ENCODE data around the gene FAIM.
"Not testable (repeated sequence)": the region's sequence is repeated elsewhere in the genome, so short reads cannot be mapped to it uniquely, and the experiment has no call there.

The FAIM gene

DNA sequence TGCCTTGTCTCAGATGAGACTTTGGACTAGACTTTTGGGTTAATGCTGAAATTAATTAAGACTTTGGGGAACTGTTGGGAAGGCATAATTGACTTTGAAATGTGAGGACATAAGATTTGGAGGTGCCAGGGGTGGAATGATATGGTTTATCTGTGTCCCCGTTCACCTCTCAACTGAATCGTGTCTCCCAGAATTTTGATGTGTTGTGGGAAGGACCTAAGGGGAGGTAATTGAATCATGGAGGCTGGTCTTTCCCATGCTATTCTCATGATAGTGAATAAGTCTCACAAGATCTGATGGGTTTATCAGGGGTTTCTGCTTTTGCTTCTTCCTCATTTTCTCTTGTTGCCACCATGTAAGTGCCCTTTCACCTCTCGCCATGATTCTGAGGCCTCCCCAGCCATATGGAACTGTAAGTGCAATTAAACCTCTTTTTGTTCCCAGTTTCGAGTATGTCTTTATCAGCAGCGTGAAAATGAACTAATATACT is 4.4 kb upstream of the FAIM start:
- not testable (repeated sequence) for DNase-seq

DNA sequence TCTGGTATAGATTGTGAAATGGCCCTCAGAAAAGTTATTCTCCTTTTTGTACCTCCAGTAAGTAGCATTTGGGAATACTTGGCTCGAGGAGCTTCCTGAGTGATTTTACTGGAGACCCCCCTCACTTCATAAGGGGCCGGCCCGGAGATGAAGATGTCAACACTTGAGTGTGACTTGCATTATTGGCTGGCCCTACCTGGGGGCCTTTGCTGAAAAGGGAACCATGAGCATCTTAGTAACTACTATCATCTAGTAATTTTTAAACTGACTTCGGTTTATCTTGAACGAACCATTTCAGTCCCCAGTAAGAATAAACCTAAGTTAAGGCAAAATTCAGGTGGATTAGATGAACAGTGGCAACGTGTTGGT is 1.3 kb downstream of the FAIM start:
- no peak for DNase-seq

DNA sequence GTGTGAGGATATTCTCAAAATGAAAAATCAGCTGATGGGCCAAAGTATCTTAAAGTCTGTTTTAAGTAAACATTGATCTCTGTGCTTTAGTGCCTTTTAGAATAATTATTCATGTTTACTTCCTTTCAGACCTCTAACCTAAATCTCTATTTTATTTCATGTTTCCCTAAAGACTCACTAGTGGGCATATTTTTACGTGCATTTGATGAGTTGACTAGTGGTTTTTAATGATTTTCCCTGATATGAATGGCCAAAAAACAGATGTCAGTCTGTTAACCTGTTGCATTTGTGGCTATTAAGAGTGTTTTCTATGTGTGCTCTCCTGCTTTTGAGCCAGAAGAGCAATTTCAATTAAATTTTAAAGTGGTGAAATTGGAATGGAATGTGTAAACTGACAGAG is 6.9 kb downstream of the FAIM start:
- no peak for DNase-seq

DNA sequence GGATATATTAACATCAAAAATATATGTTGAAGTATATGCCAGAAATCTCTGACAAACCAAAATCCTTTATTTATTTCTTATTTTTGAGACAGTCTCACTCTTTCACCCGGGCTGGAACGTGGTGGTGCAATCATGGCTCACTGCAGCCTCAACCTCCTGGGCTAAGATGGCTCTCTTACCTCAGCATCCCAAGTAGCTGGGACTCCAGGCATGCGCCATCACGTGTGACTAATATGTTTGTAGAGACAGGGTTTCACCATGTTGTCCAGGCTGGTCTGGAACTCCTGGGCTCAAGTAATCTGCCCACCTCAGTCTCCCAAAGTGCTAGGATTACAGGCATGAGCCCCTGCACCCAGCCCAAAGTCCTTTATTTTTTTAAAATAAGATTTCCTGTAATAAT is 11.9 kb downstream of the FAIM start:
- DNase-seq, result no peak

DNA sequence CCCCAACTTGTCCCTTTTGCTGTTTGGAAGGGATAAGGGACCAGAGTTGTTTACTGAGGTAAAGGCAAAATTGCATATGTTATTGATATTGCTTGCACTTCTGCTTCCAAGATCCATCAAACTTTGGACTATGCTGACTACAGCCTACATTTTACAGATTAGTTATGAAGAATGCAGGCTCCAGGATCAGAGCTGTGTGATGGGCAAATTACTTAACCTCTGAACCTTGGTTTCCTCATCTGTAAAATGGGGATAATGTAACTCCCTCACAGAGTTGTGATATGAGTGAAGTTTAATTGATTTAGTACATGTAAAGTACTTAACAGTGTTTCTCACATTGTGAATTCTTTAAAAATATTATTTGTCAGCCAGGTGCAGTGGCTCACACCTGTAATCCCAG is 15.9 kb downstream of the FAIM start:
- no peak for DNase-seq

DNA sequence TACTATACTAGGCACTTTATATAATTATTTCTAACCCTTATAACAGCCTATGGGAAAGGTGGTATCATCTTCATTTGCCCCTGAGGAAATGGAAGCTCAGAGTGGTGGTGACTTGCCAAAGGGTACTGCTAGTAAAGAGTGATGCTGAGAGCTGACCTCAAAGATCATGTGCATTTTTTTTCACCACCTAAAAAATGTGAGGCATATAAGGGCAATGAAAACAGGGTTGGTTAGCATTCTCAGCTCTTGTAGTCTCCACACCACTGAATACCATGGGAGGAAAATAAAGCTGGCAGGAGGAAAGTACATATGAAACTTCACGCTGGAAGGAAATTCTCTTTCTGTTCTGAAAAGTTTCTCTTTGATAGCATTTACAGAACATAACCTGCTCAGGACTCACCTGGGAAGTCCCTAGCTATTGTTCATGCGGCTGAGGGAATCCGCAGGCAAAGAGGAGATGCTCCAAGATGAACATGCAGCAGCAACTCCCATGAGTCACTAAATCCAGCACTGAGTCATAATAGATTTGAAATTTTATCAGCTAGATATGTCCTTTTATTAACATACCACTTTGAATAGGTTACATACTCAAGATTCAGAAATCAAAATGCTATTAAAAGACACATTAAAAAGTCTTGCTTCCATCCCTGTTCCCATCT is 17.3 kb downstream of the FAIM start:
- no peak for DNase-seq

DNA sequence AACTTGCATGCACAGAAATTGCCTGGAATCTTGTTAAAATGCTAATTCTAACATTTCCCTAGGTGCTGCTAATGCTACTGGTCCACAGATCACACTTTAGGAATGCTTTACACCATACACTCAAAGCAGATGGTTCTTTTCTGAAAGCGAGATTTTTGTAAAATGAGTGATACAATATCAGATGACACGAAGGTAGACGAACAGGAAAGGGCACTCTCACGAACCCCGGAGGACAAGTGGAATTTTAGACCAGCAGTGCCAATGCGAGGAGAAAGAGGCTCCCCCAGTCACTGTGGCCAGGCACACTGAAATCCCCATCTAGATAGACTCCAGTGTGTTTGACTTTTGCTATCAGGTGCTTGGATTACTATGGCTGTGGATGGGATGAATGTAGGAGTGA is 21.0 kb downstream of the FAIM start:
- no peak for DNase-seq

DNA sequence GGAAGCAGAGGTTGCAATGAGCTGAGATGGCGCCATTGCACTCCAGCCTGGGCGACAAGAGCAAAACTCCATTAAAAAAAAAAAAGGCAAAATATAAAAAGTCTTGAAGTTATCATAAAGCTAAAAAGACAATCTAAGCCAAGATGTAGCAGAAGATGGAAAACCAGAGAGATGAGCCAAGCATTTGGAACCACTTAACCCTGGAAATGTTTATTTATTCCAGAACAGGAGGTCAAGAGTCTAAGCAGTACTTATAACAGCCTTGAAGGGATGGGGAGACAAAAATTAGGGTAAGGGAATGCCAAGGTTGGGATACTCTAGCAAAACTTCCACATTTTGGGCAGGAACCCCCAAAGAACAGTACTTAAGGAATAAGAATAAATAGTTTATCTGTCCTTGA is 30.1 kb downstream of the FAIM start:
- no peak for DNase-seq

DNA sequence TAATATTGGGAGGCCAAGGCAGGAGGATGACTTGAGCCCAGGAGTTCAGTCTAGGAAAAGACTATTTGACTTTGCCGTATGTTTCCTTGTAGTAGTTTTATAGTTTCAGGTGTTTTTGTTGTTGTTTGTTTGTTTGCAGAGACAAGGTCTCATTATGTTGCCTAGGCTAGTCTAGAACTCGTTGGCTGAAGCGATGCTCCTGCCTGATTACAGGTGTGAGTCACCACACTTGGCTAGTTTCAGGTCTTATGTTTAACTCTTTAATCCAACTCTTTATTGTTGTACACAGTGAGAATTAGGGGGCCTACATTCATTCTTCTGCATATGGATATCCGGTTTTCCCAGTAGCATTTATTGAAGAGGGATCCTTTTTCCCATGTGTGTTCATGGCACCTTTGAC is 32.0 kb downstream of the FAIM start:
- no peak for DNase-seq

DNA sequence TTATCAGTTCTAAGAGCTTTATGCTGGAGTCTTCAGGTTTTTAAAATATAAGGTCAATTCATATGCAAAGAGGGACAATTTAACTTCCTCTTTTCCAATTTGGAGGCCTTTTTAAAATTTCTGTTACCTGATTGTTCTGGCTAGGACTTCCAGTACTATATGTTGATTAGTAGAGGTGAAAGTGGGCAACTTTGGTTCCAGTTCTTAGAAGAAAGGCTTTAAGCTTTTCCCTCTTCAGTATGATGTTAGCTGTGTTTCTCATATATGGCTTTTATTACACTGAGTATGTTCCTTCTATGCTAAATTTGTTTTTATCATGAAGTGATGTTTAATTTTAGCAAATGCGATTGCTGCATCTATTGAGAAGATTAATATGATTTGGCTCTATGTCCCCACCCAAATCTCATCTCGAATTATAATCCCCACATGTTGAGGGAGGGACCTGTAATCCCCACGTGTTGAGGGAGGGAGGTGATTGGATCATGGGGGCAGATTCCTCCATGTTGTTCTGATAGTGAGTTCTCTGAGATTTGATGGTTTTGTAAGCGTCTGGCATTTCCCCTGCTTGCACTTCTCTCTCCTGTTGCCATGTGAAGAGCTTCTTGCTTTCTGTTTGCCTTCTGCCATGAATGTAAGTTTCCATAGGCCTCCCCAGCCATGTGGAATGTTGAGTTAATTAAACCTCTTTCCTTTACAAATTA is 33.8 kb downstream of the FAIM start:
- no peak for DNase-seq

DNA sequence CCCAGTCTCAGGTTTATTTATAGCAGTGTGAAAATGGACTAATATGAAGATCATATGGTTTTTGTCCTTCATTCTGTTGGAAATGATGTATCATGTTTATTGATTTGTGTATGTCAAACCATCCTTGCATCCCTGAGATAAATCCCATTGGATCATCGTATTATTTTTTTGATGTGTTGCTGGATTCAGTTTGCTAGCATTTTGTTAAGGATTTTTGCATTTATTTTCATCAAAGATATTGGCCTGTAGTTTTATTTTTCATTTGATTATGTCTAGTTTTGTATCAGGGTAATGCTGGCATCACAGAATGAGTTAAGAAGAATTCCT is 34.3 kb downstream of the FAIM start:
- DNase-seq, result no peak

DNA sequence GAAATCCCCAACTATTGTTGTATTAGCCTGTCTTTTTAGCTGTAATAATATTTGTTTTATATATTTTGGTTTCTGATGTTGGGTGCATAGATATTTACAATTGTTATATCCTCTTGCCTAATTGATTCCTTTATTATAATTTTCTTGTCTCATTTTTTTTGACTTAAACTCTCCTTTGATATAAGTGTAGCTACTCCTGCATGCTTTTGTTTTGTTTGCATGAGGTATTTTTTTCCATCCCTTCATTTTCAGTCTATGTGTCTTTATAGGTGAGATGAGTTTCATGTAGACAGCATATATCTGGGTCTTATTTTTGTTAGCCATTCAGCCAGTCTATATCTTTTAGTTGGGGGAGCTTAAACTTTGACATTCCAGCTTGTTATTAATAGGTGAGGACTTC is 37.4 kb downstream of the FAIM start:
- DNase-seq, result no peak

DNA sequence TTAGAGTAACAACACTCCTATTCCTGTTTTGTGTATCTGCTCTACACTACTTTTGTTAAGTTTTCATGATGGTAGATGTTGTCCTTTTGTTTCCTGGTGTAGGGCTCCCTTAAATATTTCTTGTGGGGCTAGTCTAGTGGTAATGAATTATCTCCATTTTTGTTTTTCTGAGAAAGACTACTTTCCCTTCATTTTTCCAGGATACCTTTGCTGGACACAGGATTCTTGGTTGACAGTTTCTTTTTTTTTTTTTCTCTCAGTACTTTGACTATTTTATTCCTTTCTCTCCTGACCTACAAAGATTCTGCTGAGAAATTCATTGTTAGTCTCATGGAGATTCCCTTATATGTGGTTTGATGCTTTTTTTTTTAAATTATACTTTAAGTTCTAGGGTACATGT is 37.9 kb downstream of the FAIM start:
- DNase-seq, result no peak

DNA sequence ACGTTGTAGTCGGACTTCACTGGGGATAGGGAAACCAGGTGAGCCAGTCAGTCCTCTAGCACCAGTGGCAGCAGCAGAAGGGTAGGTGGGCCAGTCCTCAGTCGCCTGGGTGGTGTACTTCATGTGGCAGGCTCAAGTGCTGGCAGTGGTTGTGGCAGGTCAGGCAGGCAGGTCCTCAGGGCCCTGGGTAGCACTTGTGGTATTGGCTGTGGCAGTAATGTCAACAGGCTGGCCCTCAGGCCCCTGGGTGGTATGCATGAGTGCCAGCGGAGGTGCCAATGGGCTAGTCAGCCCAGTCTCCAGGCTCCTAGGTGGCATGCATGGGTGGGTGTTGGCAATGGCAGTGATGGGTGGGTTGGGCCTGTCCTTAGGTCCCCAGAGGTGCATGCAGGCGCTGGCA is 40.6 kb downstream of the FAIM start:
- no peak for DNase-seq

DNA sequence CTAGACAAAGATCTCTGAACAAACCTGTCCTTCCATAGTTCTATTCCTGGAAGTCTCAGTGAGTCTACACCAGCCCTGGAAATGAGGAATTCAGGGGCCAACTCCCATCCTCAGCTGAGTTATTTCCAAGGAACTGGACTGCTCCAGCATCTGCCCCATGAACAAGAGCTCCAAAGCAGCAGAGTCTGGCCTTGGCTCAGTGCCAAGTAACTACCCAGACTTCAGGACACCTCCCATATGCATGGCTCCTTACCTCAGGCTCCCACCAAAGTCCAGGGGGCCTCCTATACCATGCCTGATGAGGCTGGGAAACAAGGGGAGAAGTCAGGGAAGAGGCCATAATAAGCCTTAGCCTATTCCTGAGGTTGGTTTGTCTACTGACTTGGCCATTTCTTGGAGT is 45.0 kb downstream of the FAIM start:
- no peak for DNase-seq

DNA sequence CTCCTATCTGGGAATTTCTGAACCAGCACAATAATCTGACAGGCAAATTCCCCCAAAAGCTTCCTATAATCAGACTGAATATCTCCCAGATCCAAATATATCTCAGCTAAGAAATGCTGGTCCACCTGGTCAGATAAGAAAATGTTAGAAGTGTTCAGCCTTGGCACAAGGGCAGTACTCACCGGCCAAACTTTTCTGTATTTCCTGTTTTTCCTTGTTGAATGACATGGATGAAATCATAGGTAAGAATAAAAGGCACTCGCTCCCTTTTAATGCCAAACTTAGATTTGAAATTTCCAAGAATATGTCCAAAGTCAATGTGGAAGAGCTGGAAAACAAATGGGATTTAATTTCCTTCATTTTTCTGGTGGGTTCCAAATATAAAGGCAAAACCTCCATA is 48.9 kb downstream of the FAIM start:
- no peak for DNase-seq

DNA sequence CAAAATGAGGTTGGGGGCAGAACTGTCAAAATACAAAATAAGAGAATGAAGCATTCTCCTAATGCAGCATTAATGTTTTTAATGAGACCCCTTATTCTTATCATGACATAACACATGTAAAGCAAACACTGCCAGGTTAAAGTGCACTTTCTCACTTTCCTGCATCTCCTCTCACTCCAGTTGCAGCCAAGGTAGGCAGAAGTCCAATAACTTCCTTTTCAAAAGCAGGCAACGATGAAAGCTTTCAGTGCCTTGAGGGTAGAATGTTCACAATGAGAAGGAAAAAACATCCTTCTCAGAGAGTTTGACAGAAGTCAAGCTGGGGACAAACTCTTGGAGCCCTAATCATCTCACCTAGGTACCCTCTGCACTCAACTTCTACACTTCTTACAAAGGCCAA is 59.5 kb downstream of the FAIM start:
- no peak for DNase-seq

DNA sequence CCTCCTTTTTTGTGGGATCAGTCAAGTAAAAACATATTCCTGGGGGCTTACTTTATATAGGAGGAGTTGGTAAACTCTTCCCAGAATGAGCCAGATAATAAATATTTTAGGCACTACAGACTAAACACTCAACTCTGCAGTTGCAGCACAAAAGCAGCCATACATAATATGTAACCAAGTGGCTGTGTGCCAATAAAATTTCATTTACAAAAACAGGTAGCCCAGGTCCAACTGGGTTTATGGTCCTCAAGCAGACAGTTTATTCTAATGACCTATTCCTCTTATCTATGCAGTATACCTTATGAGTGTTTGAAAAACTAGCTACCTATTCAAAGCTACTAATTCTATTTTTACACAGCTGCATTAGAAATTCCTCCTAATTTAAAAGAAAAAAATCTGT is 61.8 kb downstream of the FAIM start:
- DNase-seq, result no peak

DNA sequence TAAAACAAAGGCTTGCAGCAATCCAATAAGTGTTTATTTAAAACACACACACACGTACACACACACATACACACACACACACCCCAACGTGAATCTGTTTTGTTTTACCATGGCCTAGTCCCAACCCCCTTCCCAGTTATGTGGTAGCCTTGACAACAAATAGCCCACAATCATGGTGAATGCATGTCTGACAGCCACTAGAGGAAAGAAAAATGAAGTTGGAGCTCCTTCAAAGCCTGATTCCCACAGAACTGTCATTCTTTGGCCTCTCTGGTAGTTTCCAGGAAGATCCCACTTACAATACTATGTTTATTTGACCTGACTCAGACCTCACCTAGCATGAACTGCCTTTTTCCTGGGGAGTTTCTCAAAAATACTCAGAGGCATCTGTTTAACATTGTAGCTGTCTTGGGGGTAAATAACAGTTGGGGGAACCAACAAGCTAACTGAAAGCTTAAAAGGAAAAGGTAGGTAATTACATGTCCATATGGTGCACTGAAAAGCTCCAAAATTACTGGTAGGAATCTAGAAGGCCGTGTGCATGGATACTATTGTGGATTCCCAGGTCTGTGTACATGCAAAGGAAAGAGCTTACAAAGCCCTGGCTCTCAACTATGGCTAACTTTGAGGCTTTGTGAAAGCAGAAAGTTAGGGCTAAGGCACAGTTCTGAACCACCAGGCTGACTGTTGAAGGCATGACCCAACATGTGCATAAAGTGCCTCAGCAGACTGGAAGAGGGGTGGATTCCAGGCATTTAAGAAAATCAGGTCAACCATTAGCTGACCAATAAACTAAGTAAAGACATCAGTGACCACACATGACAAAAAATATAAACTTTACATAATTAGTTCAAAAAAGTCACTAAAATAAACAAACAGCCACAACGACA is 65.3 kb downstream of the FAIM start:
- no peak for DNase-seq

DNA sequence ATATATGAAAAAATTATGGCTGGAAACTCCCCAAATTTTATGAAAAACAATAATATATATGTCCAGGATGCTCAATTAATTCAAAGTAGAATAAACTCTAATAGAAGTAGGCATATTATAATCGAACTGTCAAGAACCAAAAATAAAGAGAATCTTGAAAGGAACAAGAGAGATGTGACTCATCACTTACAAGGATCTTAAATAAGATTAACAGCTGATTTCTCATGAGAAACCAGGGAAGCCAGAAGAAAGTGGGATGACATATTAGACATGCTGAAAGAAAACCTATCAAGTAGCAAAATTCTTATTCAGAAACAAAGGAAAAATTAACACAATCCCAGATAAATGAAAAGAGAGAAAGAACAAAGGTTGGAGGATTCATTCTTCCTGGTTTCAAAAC is 66.8 kb downstream of the FAIM start:
- DNase-seq, result no peak

DNA sequence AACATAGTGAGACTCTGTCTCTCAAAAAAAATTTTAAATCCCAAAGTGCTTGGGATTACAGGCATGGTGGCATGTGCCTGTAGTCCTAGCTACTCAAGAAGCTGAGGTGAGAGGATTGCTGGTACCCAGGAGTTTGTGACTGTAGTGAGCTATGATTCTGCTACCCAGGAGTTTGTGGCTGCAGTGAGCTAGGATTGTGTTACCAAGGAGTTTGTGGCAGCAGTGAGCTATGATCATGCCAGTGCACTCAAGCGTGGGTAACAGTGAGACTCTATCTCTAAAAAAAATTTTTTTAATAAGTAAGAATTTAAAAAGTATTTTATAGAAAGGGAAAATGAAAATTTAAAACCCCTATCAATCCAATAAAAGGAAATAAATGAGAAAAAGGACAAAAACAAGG is 69.5 kb downstream of the FAIM start:
- DNase-seq, result no peak

DNA sequence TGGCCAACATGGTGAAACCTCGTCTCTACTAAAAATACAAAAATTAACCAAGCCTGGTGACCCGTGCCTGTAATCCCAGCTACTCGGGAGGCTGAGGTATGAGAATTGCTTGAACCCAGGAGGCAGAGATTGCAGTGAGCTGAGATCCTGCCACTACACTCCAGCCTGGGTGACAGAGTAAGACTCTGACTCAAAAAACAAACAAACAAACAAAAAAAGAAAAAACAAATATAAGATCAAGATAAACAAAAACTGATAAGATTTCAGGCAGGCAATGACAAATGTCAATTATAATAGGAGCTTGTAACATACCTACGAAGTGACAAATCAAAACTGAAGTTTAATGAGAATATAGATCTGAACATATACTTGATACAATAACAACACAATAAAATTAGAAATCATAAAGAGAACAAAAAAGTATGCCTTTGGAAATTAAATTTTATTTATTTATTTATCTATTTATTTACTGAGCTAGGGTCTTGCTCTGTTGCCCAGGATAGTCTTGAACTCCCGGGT is 70.4 kb downstream of the FAIM start:
- DNase-seq, result no peak

DNA sequence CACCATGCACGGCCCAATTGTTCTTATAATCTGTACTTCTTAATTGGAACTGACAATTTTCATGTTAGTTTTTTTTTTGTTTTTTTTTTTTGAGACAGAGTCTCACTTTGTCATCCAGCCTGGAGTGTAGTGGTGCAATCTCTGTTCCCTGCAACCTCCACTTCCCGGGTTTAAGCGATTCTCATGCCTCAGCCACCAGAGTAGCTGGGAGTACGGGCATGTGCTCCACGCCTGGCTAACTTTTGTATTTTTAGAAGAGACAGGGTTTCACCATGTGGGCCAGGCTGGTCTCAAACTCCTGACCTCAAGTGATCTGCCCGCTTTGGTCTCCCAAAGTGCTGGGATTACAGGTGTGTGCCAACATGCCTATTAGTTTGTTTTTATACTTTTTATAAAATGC is 72.4 kb downstream of the FAIM start:
- not testable (repeated sequence) for DNase-seq
